Left ventricle myocardium superior (tissue), 1 donor: ENCODE results near the gene GPD1L. TPM values are rescaled to one million over a fixed set of nuclear protein-coding genes. Genes with fewer than 3 reads are reported as not detected.

Experiments
- ATAC-seq: fragments of 200-7000 bp; cut with Tn5 transposase; one replicate; pipeline ENCODE4 v1.9.1; 2020; ENCODE audit warnings: mild to moderate bottlenecking, moderate library complexity
- DNase-seq: peaks from one replicate; pipeline ENCODE4 v3.0.0-alpha.2; 2020
- intact Hi-C: fragments of 100-400 bp; cut with micrococcal nuclease; formaldehyde crosslinking; loops from one replicate; pipeline ENCODE4 v1.11.0; 2022
- total RNA-seq: library from RNA; stranded (reverse); fragmentation: NEBNext Ultra II Directional; extraction: Animal tissue kit (Norgen Biotek cat#: 25700); gene quantifications from one replicate; pipeline ENCODE4 v1.2.1, GENCODE V29; 2021
- donor health status: DM: no; HTN: yes; CAD: no; lungs with severe emphysema.

Gene GPD1L
- total RNA-seq, 1 donor from 2014 or later: 246 TPM

DNA sequence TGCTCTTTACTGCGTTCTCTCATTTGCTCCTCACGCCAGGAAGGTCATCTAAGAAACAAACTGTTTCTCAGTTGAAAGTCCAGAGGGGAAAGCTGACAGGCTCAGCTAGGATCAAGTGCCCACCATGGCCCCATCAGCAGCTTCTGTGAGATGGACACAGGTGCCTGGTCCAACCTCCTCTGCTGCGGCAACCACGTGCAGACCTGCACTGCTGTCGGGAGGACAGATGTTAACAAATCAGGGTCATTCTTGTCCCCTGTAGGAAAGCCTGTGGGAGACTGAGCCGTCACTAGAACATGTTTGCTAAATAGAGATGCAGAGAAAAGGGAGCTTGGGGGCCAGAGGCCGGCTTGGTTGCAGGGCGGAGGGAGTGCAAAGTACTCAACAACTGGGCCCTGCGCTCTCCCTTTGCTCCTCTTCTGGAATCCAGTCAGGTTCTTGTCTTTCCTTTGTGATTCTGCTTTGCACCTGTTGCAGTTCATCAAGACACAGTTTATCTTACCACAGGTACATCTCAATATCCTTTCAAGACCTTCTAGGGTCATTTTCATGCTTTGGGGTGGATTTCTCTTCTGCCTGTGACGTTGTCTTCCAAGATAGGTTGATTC lies 20.9 kb downstream of the GPD1L start:
- DNase-seq: no peak
- peak; percentile 2 for ATAC-seq
- intact Hi-C loops: no loop called here

DNA sequence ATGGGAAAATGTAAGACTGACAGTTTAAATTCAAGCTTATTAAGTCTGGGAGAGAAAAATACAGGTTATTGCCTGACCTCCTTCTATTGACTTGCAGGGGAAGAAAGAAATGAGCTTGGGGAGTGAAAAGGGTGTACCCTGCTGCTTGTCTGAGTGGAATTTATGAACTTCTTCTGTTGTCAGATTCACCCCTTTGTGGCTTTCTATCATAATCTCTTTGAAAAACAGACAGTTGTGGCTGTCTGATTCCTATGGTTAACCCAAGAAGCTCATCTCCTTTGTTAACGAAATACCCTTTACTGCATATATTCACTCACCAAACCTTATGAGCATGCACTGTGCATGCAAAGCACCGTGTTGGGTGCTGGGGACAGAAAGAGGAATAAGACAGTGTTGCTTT lies 22.5 kb downstream of the GPD1L start:
- intact Hi-C loops: no loop called here
- no peak for DNase-seq
- ATAC-seq: no peak

DNA sequence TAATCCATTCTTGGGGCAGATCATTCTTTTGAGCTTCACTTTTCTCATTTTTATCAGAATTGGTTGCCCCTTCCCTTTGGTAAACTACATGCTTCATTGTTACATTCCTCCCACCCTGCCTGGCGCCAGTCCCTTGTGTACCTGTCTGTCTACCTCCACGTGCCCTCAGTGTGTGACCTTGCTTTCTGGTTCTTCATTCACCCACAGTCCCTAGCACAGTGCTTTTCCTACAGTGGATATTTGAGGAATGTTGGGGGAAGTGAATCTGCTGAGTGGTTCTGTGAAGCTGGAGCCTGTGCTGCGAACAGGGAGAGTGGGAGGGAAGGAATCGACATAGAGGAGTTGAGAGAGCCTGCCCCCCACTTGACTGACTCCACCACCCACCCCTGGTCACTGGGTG lies 23.4 kb downstream of the GPD1L start:
- DNase-seq (no peak), ATAC-seq (no peak)
- intact Hi-C loops: no loop called here

DNA sequence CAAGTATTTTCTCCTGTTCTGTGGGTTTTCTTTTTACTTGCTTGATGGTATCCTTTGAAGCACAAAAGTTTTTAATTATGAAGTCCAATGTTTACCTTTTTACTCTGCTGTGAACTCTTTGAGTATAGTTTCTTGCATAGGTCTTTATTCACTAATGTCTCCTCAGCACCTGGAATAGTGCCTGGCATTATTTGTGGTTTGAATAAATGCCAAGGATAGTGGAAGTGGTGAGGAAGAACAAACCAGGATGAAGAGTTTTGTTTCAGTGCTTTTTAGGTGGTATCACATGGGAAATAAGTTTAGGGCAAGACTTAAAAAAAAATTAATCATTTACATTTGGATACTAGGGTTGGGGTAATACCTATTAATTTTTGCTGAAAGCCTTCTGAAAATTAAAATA lies 25.7 kb downstream of the GPD1L start:
- intact Hi-C loops: no loop called here
- DNase-seq: no peak
- no peak for ATAC-seq

DNA sequence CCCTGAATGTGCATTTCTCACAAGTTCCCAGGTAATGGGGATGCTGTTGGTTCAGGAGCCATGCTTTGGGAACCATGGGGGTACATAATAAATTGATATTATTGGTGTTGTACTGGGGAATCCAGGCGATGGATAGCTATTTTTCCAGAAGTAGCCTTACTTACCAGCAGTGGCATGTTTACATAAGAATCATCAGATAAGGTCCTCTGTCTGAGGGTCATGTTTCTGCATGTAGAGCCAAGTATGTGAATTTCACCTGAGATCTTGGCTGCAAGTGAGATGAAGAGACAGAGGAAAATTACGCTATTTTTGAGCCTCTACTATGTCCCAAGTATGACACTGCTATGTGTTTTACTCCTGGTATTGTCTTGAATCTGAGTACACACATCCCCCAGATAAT lies 26.3 kb downstream of the GPD1L start:
- intact Hi-C loops: no loop called here
- no peak for ATAC-seq
- DNase-seq: no peak

DNA sequence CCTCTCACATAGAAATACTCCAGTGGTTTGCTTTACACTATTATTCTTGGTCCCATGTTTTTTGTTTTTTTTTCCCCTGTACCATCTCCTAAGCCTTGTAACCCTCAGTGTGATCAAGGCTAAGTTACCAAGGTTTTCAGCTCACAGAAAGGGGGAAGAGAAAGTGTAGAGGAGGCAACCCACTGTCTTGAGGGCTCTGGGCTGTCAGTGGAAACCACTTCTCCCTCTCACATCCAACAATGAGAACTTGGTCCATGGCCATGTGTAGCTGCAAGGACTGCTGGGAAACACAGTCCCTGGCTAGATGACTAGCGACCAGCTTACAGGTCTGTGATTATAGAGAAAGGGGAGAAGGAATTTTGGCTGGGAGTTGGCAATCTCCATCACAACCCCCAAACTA lies 30.3 kb downstream of the GPD1L start:
- DNase-seq (no peak), ATAC-seq (no peak)
- intact Hi-C loops: no loop called here

DNA sequence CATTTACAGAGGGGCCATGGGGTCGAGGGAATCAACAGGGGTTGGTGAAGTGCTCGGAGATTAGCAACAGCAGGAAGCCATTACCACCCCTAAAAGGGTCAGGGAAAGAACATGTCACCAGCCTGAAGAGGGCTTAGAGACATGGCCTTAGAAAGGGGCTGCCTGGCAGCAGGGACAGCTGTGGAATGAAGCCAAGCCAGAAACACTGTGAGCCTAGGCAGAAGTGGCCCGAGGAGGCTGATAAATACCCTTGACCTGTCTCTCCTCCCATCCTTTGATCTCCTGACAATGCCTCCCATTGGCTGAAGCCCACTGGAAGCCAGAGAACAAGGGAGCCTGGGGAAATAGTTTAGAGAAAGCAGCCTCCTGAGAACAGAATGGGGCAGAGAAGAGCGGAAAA lies 31.4 kb downstream of the GPD1L start:
- ATAC-seq (peak; percentile 68), DNase-seq (no peak)
- intact Hi-C loops: no loop called here

DNA sequence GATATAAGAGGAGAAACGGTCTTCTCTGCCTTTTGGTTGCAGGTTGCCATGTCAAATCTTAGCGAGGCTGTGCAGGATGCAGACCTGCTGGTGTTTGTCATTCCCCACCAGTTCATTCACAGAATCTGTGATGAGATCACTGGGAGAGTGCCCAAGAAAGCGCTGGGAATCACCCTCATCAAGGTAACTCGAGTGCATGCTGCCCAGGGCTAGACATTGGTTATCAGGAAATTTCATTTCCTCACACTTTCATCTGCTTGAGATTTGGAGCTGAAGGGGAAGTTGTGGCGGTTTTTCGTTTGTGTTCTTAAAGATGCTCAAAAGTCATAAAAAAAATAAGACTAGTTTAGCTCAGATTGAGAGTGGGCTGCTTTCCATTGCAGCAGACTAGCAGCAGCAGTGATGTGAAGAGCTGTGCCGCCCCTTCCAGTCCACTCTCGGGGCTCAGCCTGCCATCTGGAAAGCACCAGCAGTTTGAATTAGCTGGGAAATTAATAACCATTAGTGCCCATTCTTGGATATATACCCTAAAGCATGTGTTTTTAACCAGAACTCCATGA lies 32.2 kb downstream of the GPD1L start:
- DNase-seq (no peak), ATAC-seq (no peak)
- intact Hi-C loops: no loop called here

DNA sequence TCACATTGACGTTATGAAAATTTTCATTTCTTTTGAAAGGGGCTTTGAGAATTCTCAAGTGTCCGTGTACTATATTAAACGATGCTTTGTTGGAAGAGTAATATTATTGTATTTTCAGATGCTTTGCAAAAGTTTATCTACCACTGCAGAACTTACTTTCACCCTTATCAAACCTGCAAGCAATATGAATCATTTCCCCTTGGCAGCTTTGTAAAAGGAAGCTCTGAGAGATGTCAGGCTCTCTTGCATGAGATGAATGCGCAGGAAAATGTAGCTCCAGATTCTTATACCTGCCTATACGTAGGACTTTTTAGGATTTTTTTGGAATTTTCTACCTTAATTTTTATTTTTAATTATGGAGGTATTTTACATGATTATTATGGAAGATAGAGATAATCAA lies 34.5 kb downstream of the GPD1L start:
- intact Hi-C loops: no loop called here
- no peak for ATAC-seq
- DNase-seq: no peak

DNA sequence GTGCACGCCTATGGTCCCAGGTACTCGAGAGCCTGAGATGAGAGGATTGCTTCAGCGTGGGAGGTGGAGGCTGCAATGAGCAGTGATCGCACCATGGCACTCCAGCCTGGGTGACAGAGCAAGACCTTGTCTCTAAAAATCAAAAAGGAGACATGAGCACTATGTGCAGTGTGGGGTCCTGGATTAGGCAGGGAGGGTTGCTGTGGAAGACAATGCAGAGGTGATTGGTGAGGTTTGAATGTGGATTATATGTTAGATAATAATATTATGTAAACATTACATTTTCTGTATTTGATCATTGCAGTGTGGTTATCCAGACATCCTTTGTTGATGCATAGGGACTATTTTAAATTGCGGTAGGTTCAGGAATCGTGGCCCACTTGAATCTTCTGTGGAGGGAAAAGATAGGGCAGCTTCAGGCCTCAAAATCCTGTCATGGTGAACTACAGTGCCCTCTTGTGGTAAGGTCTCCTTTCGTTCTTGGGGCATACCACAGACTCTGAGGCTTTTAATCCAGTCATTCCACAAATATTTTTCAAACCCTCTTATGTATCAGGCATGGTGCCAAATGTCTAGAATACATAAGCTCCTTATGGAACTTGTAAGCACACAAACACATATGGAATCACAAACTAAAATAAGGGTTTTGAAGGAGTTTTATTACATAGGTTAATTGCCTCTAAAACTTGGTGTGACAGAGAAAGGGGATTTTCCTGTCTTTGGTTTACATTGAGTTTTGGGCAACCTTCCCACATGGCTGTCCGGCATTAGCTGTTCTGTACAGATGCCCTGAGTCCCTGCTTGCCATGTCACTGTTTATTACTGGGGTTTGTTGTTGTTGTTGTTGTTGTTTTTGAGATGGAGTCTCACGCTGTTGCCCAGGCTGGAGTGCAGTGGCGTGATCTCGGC lies 37.7 kb downstream of the GPD1L start:
- DNase-seq (no peak), ATAC-seq (peak; percentile 84)
- intact Hi-C loops: loop anchor here (1.0 kb wide), 1 partner anchor 125 kb away; no protein-coding TSS in a partner anchor

DNA sequence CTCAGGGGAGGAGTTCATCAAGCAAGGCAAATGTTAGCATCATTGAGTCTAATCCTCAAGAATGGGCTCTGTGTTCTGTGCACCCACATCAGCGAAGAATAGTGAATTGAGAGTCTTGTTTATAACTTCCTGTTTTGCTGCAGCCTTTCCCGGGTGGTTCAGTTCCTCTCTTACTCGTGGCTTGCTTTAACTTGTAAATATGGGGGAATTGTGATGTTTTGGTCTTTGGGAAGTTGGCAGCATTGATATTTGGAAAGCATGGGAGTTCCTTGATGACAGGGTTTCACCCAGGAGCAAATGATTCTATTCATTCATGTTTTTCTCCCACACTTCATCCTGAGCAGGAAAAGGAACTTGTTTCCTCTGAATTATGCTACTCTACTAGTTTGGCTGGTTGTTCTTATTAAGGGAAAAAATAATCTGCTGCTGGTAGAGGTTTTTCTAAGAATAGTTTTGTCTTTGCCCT lies 40.4 kb downstream of the GPD1L start:
- intact Hi-C loops: no loop called here
- peak; percentile 30 for ATAC-seq
- DNase-seq: no peak

DNA sequence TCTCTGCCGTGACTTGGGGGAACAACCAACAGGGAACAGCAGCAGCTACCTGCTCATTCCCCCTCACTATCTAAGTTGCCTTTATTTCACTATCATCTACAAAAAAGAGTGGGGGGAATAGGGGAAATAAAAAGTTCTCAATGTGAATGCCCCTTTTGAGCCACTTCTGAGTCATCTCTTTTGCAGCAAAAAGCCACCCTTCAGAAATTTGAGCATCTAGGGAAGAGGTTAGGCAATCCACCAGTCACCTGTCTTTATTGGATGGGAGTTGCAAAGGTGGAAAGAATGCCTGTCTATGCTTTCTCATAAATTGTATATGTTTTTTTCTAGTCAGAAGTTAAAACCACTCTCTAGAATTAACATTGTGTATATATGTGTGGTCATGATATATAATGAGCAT lies 41.1 kb downstream of the GPD1L start:
- intact Hi-C loops: no loop called here
- DNase-seq (no peak), ATAC-seq (no peak)

DNA sequence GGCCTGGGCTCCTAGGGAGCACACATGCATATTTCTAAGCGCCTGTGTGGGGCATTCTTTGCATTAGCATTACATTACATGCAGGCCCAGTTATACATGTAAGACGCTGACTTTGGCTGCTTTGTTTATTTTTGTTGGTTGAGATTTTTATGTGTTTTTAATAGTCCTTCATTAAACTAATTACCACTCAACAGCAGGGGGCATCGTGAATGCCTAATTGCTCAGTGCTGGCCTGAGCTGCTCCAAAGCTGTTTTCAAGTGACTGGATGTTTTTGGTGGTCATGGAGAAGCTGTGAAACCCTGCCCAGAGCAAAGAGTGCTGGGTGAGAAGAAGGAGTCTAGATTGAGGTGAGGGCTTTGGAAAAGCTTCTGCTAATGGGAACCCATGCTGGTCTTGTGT lies 41.5 kb downstream of the GPD1L start:
- intact Hi-C loops: no loop called here
- no peak for DNase-seq
- ATAC-seq: no peak

DNA sequence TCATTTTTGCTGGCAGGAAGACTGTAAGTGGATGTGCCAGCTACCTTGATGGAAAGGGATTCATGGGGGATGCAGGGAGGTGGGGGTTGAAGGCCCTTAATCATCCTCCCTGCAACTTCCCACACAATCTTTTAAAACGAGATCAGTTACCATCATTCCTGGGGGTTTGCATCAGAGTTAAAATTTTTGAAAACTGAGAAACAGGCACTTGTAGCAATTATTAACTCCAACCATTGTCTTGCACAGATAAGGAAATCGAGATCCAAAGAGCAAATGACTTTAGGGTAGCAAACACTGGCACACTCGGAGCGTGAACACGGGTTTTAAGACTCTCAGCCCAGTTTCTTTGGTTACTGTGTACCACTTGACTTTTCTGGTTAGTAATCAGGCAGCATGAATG lies 41.9 kb downstream of the GPD1L start:
- no peak for DNase-seq
- ATAC-seq: no peak
- intact Hi-C loops: no loop called here

DNA sequence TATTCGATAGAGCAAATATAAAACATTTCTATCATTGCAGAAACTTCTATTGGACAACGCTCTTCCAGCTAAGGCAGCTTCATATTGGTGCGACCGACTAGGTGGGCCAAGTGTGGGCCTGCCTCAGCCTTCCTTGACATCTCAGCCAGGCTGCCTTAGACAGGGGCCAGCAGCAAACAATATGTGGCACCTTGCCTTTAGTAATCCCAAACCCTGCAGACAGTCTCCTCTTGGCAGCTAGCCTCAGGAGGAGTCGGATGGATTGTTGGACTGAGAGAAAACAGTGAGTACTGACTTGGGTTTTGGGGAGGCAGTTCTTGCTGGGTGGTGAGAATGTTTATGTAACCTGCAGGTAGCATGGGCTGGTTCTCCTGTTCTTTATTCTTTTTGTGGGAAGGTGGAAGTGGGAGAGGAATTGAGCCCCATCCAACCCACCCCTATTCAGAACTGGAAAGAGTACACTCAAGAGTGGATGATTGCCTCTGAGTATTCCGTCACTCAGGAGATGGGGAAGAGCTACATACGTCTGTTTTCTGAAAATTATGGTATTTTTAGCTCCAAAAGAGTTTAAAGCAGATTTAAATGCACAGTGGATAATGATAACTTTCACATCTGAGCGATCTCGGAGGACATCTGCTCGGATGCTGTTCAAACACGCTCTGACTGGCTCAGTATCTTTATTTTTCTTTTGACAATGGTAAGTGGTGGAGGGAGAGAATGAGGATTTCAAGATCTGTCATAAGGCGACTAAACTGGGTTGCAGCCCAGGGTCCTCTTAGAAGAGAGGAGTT lies 47.2 kb downstream of the GPD1L start:
- intact Hi-C loops: no loop called here
- DNase-seq (no peak), ATAC-seq (no peak)

DNA sequence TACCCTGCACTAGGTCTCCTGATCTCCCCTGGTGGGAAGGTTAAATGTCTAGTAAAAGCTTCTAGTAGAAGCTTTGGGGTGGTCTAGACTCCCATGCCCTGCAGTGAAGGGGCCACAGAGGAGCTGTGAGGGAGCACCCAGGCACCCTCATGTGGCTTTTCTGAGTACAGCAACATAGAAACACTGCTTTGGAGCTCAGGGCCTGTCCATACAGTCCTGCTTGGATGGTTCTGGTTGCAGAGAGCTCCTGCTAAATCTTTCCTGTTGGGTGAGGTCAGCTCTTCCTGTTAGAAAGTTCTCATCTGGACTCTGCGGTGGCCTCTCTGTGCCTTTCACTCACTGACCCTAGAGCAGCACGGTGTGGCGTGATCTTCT lies 47.8 kb downstream of the GPD1L start:
- ATAC-seq: no peak
- intact Hi-C loops: no loop called here
- DNase-seq: no peak

DNA sequence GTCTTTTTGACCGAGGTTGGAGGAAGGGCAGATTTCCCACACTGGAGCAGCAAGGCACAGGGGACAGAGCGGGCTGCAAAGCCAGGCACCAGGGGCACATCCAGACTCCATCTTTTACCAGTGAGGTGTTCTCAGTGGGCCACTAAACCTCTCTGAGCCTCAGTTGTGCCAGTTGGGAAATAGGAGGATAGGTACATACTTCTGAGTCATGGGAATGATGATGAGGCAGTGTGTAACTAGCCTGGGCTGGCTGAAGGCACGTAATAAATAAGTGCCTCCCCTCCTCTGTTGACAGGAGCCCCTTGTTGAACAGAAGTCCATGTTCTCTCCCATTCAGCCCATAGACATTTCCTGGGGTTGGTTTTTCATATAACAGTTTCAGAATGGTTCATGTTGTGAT lies 48.7 kb downstream of the GPD1L start:
- intact Hi-C loops: no loop called here
- DNase-seq (no peak), ATAC-seq (no peak)

DNA sequence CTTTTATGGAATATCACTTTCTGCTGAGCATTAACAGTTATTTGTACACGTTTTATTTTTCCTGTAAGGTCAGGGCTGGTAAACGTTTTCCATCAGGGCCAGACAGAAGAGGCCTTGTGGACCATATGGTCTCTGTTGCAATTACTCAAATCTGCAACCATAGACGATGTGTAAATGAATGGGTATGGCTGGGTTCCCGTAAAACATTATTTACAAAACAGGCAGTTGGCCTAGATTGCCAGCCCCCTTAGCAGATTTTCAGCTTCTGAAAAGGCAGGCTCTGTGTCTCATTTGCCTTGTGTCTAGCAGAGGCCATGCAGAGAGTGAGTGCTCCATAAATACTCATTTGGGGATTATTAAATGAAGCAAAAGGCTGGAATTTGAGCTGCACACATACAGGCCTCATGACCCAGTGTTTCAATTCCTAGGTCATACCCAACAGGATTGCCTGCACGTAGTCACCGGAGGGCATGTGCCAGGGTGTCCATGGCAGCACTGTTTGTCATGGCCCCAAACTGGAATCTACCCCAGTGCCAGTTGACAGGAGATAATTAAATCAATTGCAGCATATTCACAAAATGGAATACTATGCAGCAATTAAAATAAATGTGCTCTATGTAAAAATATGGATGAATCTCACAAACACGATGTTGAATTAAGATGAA lies 51.3 kb downstream of the GPD1L start:
- intact Hi-C loops: no loop called here
- peak; percentile 46 for DNase-seq
- ATAC-seq: peak; percentile 76

DNA sequence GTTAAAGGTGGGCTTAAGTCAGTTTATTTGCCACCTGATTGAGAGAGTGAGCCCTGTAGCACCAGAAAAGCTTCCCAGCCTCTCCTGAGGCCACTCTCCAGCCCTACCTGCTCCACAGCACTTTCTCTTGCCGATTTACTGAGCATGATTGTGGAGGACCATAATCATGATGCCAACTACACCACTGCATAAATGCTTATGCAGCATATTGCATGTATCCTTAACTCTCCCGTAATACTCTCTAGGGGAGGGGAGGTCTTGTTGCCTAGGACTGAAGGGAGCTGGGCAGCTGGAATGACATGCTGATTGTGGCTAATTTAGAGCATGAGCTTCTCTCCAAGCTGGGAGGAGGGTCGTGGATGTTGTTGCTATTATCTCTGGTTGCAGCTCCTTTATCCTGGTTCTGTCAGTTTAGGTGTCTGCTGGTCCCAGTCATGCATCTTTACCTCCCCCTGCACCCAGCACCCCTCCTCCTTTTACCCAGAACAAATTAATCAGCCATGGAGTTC lies 54.3 kb downstream of the GPD1L start:
- no peak for DNase-seq
- ATAC-seq: no peak
- intact Hi-C loops: no loop called here
